GM12878 (cell line): ENCODE data around the gene VPS52. TPM values are rescaled to one million over a fixed set of nuclear protein-coding genes. Genes with fewer than 3 reads are reported as not detected.

Source experiments
- BCL11A ChIP-seq: IDR thresholded peaks from 2 replicates; pipeline ENCODE4 v1.6.1; 2011; ENCODE audit warnings: low read depth, low read length
- BHLHE40 ChIP-seq, 2 experiments: fragments of 450-650 bp in 1 of 2; IDR thresholded peaks; 2 replicates each; pipeline ENCODE4 v1.6.1; 2011 to 2017; ENCODE audit warnings: low read depth in 2 of 2, borderline replicate concordance in 1 of 2, improper control_type of control experiment in 1 of 2, low read length in 1 of 2, mild to moderate bottlenecking in 1 of 2
- DPF2 ChIP-seq: fragments of 450-650 bp; IDR thresholded peaks from 2 replicates; pipeline ENCODE4 v1.6.1; 2017; ENCODE audit warnings: mild to moderate bottlenecking
- E4F1 ChIP-seq: fragments of 450-650 bp; IDR thresholded peaks from 2 replicates; pipeline ENCODE4 v1.6.1; 2018; ENCODE audit warnings: borderline replicate concordance, mild to moderate bottlenecking; ENCODE audit not compliant: partially characterized antibody
- FOS ChIP-seq: IDR thresholded peaks from 3 replicates; pipeline ENCODE4 v1.6.1; 2011; ENCODE audit warnings: borderline replicate concordance; ENCODE audit not compliant: insufficient read length; ENCODE audit errors: extremely low read depth
- GABPA ChIP-seq: IDR thresholded peaks from 2 replicates; pipeline ENCODE4 v1.6.1; 2014; ENCODE audit warnings: antibody characterized with exemption, low read depth, mild to moderate bottlenecking, inconsistent platforms
- HDGF ChIP-seq: fragments of 450-650 bp; IDR thresholded peaks from 2 replicates; pipeline ENCODE4 v1.6.1; 2016; ENCODE audit warnings: antibody characterized with exemption
- IRF3 ChIP-seq: fragments of 450-650 bp; IDR thresholded peaks from 2 replicates; pipeline ENCODE4 v1.6.1; 2014; ENCODE audit warnings: mild to moderate bottlenecking
- IRF4 ChIP-seq: IDR thresholded peaks from 2 replicates; pipeline ENCODE4 v1.6.1; 2011; ENCODE audit warnings: low read depth, low read length
- MTA2 ChIP-seq: fragments of 450-650 bp; IDR thresholded peaks from 2 replicates; pipeline ENCODE4 v1.6.1; 2016; ENCODE audit warnings: low read depth, mild to moderate bottlenecking, moderate library complexity
- NBN ChIP-seq: fragments of 450-650 bp; IDR thresholded peaks from 2 replicates; pipeline ENCODE4 v1.6.1; 2016
- NRF1 ChIP-seq: conservative IDR thresholded peaks from 2 replicates; pipeline ENCODE4 v1.6.1; 2011; ENCODE audit warnings: mild to moderate bottlenecking, low read depth, low read length, improper control_type of control experiment
- PKNOX1 ChIP-seq: fragments of 450-650 bp; IDR thresholded peaks from 2 replicates; pipeline ENCODE4 v1.6.1; 2016; ENCODE audit warnings: mild to moderate bottlenecking
- POLR2A ChIP-seq: IDR thresholded peaks from 2 replicates; pipeline ENCODE4 v1.6.1; 2011; ENCODE audit warnings: low read depth, mild to moderate bottlenecking, low read length
- POU2F2 ChIP-seq: IDR thresholded peaks from 3 replicates; pipeline ENCODE4 v1.6.1; 2011; ENCODE audit warnings: low read depth, mild to moderate bottlenecking, low read length, borderline replicate concordance
- RELA ChIP-seq: fragments of 450-650 bp; IDR thresholded peaks from 2 replicates; pipeline ENCODE4 v1.8.0; 2014; ENCODE audit warnings: borderline replicate concordance; ENCODE audit not compliant: partially characterized antibody
- SIX5 ChIP-seq: IDR thresholded peaks from 2 replicates; pipeline ENCODE4 v1.6.1; 2011; ENCODE audit warnings: mild to moderate bottlenecking, low read depth, low read length, moderate library complexity; ENCODE audit not compliant: severe bottlenecking
- SMARCA5 ChIP-seq: fragments of 450-650 bp; IDR thresholded peaks from 2 replicates; pipeline ENCODE4 v1.6.1; 2017; ENCODE audit warnings: mild to moderate bottlenecking
- SP1 ChIP-seq: IDR thresholded peaks from one replicate; pipeline ENCODE4 v1.6.1; 2011; ENCODE audit warnings: low read depth, low read length
- STAT1 ChIP-seq: fragments of 450-650 bp; conservative IDR thresholded peaks from 2 replicates; pipeline ENCODE4 v1.6.1; 2014; ENCODE audit warnings: antibody characterized with exemption, mild to moderate bottlenecking
- TCF3 ChIP-seq: IDR thresholded peaks from 2 replicates; pipeline ENCODE4 v1.6.1; 2012; ENCODE audit warnings: low read depth, mild to moderate bottlenecking, low read length, borderline replicate concordance; ENCODE audit not compliant: insufficient read depth
- ZBED1 ChIP-seq: IDR thresholded peaks from 2 replicates; pipeline ENCODE4 v1.6.1; 2016; ENCODE audit warnings: borderline replicate concordance
- ZBTB33 ChIP-seq: fragments of 450-650 bp; IDR thresholded peaks from 2 replicates; pipeline ENCODE4 v1.6.1; 2017; ENCODE audit warnings: mild to moderate bottlenecking
- polyA plus RNA-seq, 11 experiments: library from polyadenylated mRNA; depleted of rRNA in 4 of 11; unstranded in 6 of 11; stranded (reverse) in 5 of 11; fragments of >200 nt; fragmentation: Nextera tagmentation in 4 of 11; fragmentation: Illumina TruSeq in 1 of 11; extraction: Ambion mirVana in 4 of 11; extraction: Trizol in 1 of 11; gene quantifications; 1 replicate in 1 of 11; 2 replicates in 10 of 11; pipeline versions ENCODE4 v1.2.1 to v1.2.3, GENCODE V29; 2011 to 2016; ENCODE audit warnings: inconsistent platforms in 2 of 11, missing spikeins in 2 of 11, low read depth in 1 of 11
- total RNA-seq, 4 experiments: library from RNA; depleted of rRNA in 3 of 4; stranded (reverse); fragments of >200 nt in 3 of 4; fragmentation: Illumina TruSeq in 1 of 4; extraction: Trizol in 1 of 4; gene quantifications; 2 replicates each; pipeline versions ENCODE4 v1.2.1 to v1.2.3, GENCODE V29; 2013 to 2021

The VPS52 gene
- total and polyA plus RNA-seq, 10 of the 15 experiments (the other 5 are each of a cell fraction or from before 2014, with no cell fraction given) = 11.3 to 52.7 (median 36.7) TPM

- TF ChIP-seq POU2F2 = peak; percentile 46; the same call in 1 of the 3 replicates
- no peak for TF ChIP-seq ZBTB33
- TF ChIP-seq MTA2 = no peak
- TF ChIP-seq STAT1 = no peak
- TF ChIP-seq GABPA = no peak
- TF ChIP-seq NRF1 = peak; percentile 27; the same call in 1 of the 2 replicates
- peak; percentile 45; the same call in 1 of the 2 replicates for TF ChIP-seq NBN
- TF ChIP-seq E4F1 = no peak
- 0 out of 2 replicates have a peak, but pooled peaks have one; percentile 33 for TF ChIP-seq IRF4
- no peak for TF ChIP-seq FOS
- no peak for TF ChIP-seq DPF2
- no peak for TF ChIP-seq IRF3
- no peak for TF ChIP-seq ZBED1
- no peak for TF ChIP-seq BCL11A
- TF ChIP-seq TCF3 = no peak
- no peak for TF ChIP-seq SIX5
- no peak for TF ChIP-seq POLR2A
- TF ChIP-seq BHLHE40 (IDR thresholded peaks at IDR 0.05; ENCODE audit: borderline replicate concordance in 1 of 2, low read depth in 2 of 2, low read length in 1 of 2) = 0 out of 4 replicates have a peak, but pooled peaks have one; percentile 14 to 17
- TF ChIP-seq PKNOX1 = no peak
- TF ChIP-seq HDGF = no peak
- TF ChIP-seq SP1 = peak; percentile 23
- TF ChIP-seq SMARCA5 = peak; percentile 81; the same call in 1 of the 2 replicates
- peak; percentile 33 for TF ChIP-seq RELA
Observed at GRCh38 chr6:33247977-33248642, 23.6 kb downstream of the VPS52 start (continued).
